ENCODE data around the gene GPBP1L1. TPM values are rescaled to one million over a fixed set of nuclear protein-coding genes. Genes with fewer than 3 reads are reported as not detected.

GPBP1L1 gene
- total RNA-seq, 1 donor from 2014 or later = 262 TPM

GRCh38 chr1:45684402-45684801 is 1.9 kb downstream of the GPBP1L1 start:
- peaks cover 2% of the 10 kb centered on the region for H3K36me3 Mint-ChIP-seq
- H3K36me3 ChIP-seq = no peaks in the 10 kb centered on the region
- peaks cover 42% of the 10 kb centered on the region for H3K4me1 ChIP-seq
- DNase-seq (ENCODE audit: low spot score) = no peak
- peak overlapping the region; percentile 96 for H3K9ac ChIP-seq
- H3K4me2 ChIP-seq = peak overlapping the region; percentile 88
- H3K27me3 ChIP-seq = no peaks in the 10 kb centered on the region
- no peaks in the 10 kb centered on the region for H3K9me3 Mint-ChIP-seq
- H3F3A ChIP-seq (ENCODE audit: low read depth) = peaks cover 18% of the 10 kb centered on the region
- H3K27me3 Mint-ChIP-seq (ENCODE audit: insufficient read depth, low read depth) = peaks cover 5% of the 10 kb centered on the region
- H3K4me3 Mint-ChIP-seq = peak overlapping the region; percentile 100
- H2AFZ ChIP-seq (replicated peaks) = no peak overlapping the region
- no peaks in the 10 kb centered on the region for H3K9me3 ChIP-seq (ENCODE audit: low read depth)
- peak overlapping the region; percentile 96 for H3K4me3 ChIP-seq
- peaks cover 83% of the 10 kb centered on the region for H3K79me2 ChIP-seq (ENCODE audit: low read depth)
- TF ChIP-seq EZH2 (IDR thresholded peaks at IDR 0.05) = no peak
- TF ChIP-seq EZH2phosphoT487 (IDR thresholded peaks at IDR 0.05) = no peak
- no peak for TF ChIP-seq CTCF (IDR thresholded peaks at IDR 0.05)
- no peak overlapping the region for H3K27ac ChIP-seq
- H4K20me1 ChIP-seq (ENCODE audit: low read depth) = peaks cover 53% of the 10 kb centered on the region
- H3K4me1 Mint-ChIP-seq = peaks cover 33% of the 10 kb centered on the region
- H3K27ac Mint-ChIP-seq = no peak overlapping the region

GRCh38 chr1:45682942-45683341 is 3.4 kb downstream of the GPBP1L1 start:
- Histone ChIP-seq H3K36me3 (no peaks in the 10 kb centered on the region), H3K4me1 (peaks cover 38% of the 10 kb centered on the region), H3K4me3 (peak overlapping the region; percentile 9), H2AFZ (replicated peaks) (no peak overlapping the region), H3F3A (ENCODE audit: low read depth) (peaks cover 18% of the 10 kb centered on the region), H3K27ac (no peak overlapping the region), H3K79me2 (ENCODE audit: low read depth) (peaks cover 84% of the 10 kb centered on the region), H3K4me2 (peak overlapping the region; percentile 61), H3K27me3 (no peaks in the 10 kb centered on the region), H3K9me3 (ENCODE audit: low read depth) (no peaks in the 10 kb centered on the region), H4K20me1 (ENCODE audit: low read depth) (peaks cover 68% of the 10 kb centered on the region), H3K9ac (no peak overlapping the region)
- Mint-ChIP-seq H3K9me3 (no peaks in the 10 kb centered on the region), H3K4me1 (peaks cover 26% of the 10 kb centered on the region), H3K4me3 (no peak overlapping the region), H3K36me3 (peaks cover 4% of the 10 kb centered on the region), H3K27ac (no peak overlapping the region), H3K27me3 (ENCODE audit: insufficient read depth, low read depth) (peaks cover 5% of the 10 kb centered on the region)
- DNase-seq (ENCODE audit: low spot score) = no peak
- no peak for TF ChIP-seq EZH2 (IDR thresholded peaks at IDR 0.05)

GRCh38 chr1:45679123-45679522 is 7.2 kb downstream of the GPBP1L1 start:
- peaks cover 100% of the 10 kb centered on the region for H3K79me2 ChIP-seq (ENCODE audit: low read depth)
- H3K4me3 ChIP-seq = no peak overlapping the region
- TF ChIP-seq CTCF (IDR thresholded peaks at IDR 0.05) (no peak), EZH2phosphoT487 (IDR thresholded peaks at IDR 0.05) (no peak), EZH2 (IDR thresholded peaks at IDR 0.05) (no peak)
- H3K9me3 ChIP-seq (ENCODE audit: low read depth) = no peaks in the 10 kb centered on the region
- no peak overlapping the region for H2AFZ ChIP-seq (replicated peaks)
- H3F3A ChIP-seq (ENCODE audit: low read depth) = peaks cover 10% of the 10 kb centered on the region
- Mint-ChIP-seq H3K4me3 (no peak overlapping the region), H3K27ac (no peak overlapping the region), H3K27me3 (ENCODE audit: insufficient read depth, low read depth) (no peaks in the 10 kb centered on the region), H3K36me3 (peaks cover 13% of the 10 kb centered on the region), H3K9me3 (peaks cover 2% of the 10 kb centered on the region), H3K4me1 (peaks cover 12% of the 10 kb centered on the region)
- H3K9ac ChIP-seq = no peak overlapping the region
- no peaks in the 10 kb centered on the region for H3K27me3 ChIP-seq
- H3K27ac ChIP-seq = no peak overlapping the region
- H3K4me1 ChIP-seq = peaks cover 27% of the 10 kb centered on the region
- no peaks in the 10 kb centered on the region for H3K36me3 ChIP-seq
- H4K20me1 ChIP-seq (ENCODE audit: low read depth) = peaks cover 93% of the 10 kb centered on the region
- H3K4me2 ChIP-seq = no peak overlapping the region
- no peak for DNase-seq (ENCODE audit: low spot score)

- Histone ChIP-seq H3K9ac (no peak overlapping the region), H3K36me3 (no peaks in the 10 kb centered on the region), H3K9me3 (ENCODE audit: low read depth) (no peaks in the 10 kb centered on the region), H3K27ac (no peak overlapping the region), H3K27me3 (no peaks in the 10 kb centered on the region), H4K20me1 (ENCODE audit: low read depth) (peaks cover 99% of the 10 kb centered on the region), H3F3A (ENCODE audit: low read depth) (peaks cover 10% of the 10 kb centered on the region), H3K4me3 (no peak overlapping the region), H3K4me2 (no peak overlapping the region), H3K79me2 (ENCODE audit: low read depth) (peaks cover 100% of the 10 kb centered on the region), H2AFZ (replicated peaks) (no peak overlapping the region), H3K4me1 (peaks cover 27% of the 10 kb centered on the region)
- Mint-ChIP-seq H3K9me3 (peaks cover 2% of the 10 kb centered on the region), H3K36me3 (peaks cover 13% of the 10 kb centered on the region), H3K4me1 (peaks cover 12% of the 10 kb centered on the region), H3K4me3 (no peak overlapping the region), H3K27ac (no peak overlapping the region), H3K27me3 (ENCODE audit: insufficient read depth, low read depth) (no peaks in the 10 kb centered on the region)
- DNase-seq (ENCODE audit: low spot score) = no peak
- no peak for TF ChIP-seq CTCF (IDR thresholded peaks at IDR 0.05)
- TF ChIP-seq EZH2phosphoT487 (IDR thresholded peaks at IDR 0.05) = no peak
- no peak for TF ChIP-seq EZH2 (IDR thresholded peaks at IDR 0.05)
Observed at GRCh38 chr1:45678489-45678888, 7.8 kb downstream of the GPBP1L1 start.

Measured in neural progenitor cell (in vitro differentiated cells).